HG02938 (cell line): Measurements from ENCODE around the gene KLHL17.

ENCODE experiments used
- ATAC-seq: cut with Tn5 transposase; IDR thresholded peaks from one replicate; pipeline ENCODE4 v1.9.1; 2021; ENCODE audit warnings: mild to moderate bottlenecking, moderate library complexity; ENCODE audit not compliant: unreplicated experiment

Gene KLHL17

DNA sequence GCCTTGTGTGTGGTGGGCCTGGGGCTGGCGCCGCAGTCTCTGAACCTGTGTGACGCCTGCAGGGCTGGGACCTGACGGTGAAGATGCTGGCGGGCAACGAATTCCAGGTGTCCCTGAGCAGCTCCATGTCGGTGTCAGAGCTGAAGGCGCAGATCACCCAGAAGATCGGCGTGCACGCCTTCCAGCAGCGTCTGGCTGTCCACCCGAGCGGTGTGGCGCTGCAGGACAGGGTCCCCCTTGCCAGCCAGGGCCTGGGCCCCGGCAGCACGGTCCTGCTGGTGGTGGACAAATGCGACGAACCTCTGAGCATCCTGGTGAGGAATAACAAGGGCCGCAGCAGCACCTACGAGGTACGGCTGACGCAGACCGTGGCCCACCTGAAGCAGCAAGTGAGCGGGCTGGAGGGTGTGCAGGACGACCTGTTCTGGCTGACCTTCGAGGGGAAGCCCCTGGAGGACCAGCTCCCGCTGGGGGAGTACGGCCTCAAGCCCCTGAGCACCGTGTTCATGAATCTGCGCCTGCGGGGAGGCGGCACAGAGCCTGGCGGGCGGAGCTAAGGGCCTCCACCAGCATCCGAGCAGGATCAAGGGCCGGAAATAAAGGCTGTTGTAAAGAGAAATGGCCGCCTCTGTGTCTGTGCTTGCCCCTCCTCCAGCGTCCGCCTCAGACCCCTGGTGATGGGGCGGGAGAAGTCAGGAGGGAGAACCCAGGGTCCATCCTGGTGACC lies 53.7 kb downstream of the KLHL17 start:
- no peak for ATAC-seq

DNA sequence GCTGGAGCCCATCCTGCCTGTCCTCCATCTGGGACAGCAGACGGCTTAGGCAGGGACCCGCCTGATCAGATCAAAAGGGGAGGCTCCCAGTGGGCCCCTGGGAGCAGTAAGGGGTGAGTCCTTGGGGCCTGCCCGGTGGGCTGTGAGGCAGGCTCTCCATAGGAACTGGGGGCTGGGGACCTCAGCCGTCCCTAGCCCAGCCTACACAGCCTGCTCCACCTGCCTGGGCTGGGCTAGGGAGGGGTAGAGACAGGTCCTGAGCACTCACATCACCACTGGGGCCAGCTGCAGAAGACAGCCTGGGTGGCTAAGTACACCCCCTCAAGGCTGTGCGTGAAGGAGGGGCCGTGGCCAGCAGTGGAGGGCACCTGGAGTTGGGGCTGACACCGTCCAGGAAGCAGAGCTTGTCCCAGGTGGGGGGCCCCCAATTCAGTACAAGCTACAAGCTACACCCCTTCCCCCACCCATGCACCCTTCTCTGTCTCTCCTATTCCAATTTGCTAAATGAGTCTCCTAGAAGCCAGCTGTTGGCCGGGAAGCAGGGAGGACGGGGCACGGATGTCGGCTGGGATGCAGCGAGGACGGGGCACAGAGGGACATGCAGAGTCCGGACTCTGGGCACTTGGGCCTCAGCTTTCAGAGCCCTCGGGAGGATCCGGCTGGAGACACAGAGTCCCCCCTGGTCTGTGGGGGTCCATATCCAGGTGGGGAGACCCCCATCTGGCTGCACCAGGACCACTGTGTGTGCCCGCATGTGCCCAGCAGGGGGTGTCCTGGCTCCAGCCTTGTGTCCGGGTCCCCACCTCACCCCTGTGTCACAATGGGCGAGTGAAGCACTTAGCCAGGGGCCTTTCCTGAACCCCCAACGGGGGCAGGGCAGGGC lies 54.7 kb downstream of the KLHL17 start:
- no peak for ATAC-seq
